HepG2 (cell line): ENCODE data around the gene TSEN34. TPM values are rescaled to one million over a fixed set of nuclear protein-coding genes. Genes with fewer than 3 reads are reported as not detected.
A peak's percentile ranks its signal among the peaks of the same experiment; 100 is the strongest.

Experiments used
- ARID3A ChIP-seq: IDR thresholded peaks from 2 replicates; pipeline ENCODE4 v1.6.1; 2012; ENCODE audit warnings: low read depth, low read length, improper control_type of control experiment
- GPN1 ChIP-seq: sonication (generic); formaldehyde crosslinking; IDR thresholded peaks from 2 replicates; pipeline ENCODE4 v1.5.1; 2020; ENCODE audit warnings: missing genetic modification reagents, borderline replicate concordance
- HOMEZ ChIP-seq: IDR thresholded peaks from 2 replicates; pipeline ENCODE4 v1.6.1; 2016; ENCODE audit warnings: low read depth
- KDM3A ChIP-seq: IDR thresholded peaks from 2 replicates; pipeline ENCODE4 v1.6.1; 2018; ENCODE audit warnings: low read depth, missing compliant biosample characterization
- LRRFIP1 ChIP-seq: sonication (generic); formaldehyde crosslinking; conservative IDR thresholded peaks from 2 replicates; pipeline ENCODE4 v1.4.0; 2020; ENCODE audit warnings: missing genetic modification reagents
- MIER3 ChIP-seq: IDR thresholded peaks from 2 replicates; pipeline ENCODE4 v1.6.1; 2016; ENCODE audit warnings: missing compliant biosample characterization, borderline replicate concordance
- MXD4 ChIP-seq: IDR thresholded peaks from 2 replicates; pipeline ENCODE4 v1.6.1; 2016; ENCODE audit warnings: mild to moderate bottlenecking, missing biosample characterization, missing genetic modification reagents
- PAXIP1 ChIP-seq: sonication (generic); formaldehyde crosslinking; conservative IDR thresholded peaks from 2 replicates; pipeline ENCODE4 v1.4.0; 2020; ENCODE audit warnings: mild to moderate bottlenecking, missing genetic modification reagents, moderate library complexity
- SALL2 ChIP-seq: sonication (generic); formaldehyde crosslinking; IDR thresholded peaks from 2 replicates; pipeline ENCODE4 v1.8.1; 2023; ENCODE audit warnings: mild to moderate bottlenecking, missing genetic modification reagents, inconsistent platforms
- SIN3B ChIP-seq: fragments of 150-350 bp; IDR thresholded peaks from 2 replicates; pipeline ENCODE4 v1.6.1; 2014; ENCODE audit warnings: low read length
- SOX13 ChIP-seq, 3 experiments: fragments of 450-650 bp in 1 of 3; sonication (generic) in 1 of 3; formaldehyde crosslinking in 1 of 3; IDR thresholded peaks in 2 of 3; conservative IDR thresholded peaks in 1 of 3; 2 replicates each; pipeline versions ENCODE4 v1.5.0 to v1.6.1; 2016 to 2020; ENCODE audit warnings: antibody characterized with exemption in 1 of 3, mild to moderate bottlenecking in 1 of 3, missing compliant biosample characterization in 1 of 3, missing genetic modification reagents in 1 of 3, moderate library complexity in 1 of 3
- TOPORS ChIP-seq: sonication (generic); formaldehyde crosslinking; IDR thresholded peaks from 2 replicates; pipeline ENCODE4 v1.8.0; 2023; ENCODE audit warnings: mild to moderate bottlenecking, missing genetic modification reagents
- ZBTB20 ChIP-seq: sonication (generic); formaldehyde crosslinking; IDR thresholded peaks from 2 replicates; pipeline ENCODE4 v1.8.1; 2023; ENCODE audit warnings: missing genetic modification reagents, low read depth, mild to moderate bottlenecking, borderline replicate concordance
- ZBTB7A ChIP-seq: sonication (generic); formaldehyde crosslinking; IDR thresholded peaks from 2 replicates; pipeline ENCODE4 v1.8.0; 2022; ENCODE audit warnings: mild to moderate bottlenecking, missing genetic modification reagents
- ZKSCAN5 ChIP-seq: sonication (generic); formaldehyde crosslinking; IDR thresholded peaks from 2 replicates; pipeline ENCODE4 v1.5.1; 2020; ENCODE audit warnings: mild to moderate bottlenecking, missing genetic modification reagents
- ZNF225 ChIP-seq: sonication (generic); formaldehyde crosslinking; IDR thresholded peaks from 2 replicates; pipeline ENCODE4 v1.4.0; 2020; ENCODE audit warnings: mild to moderate bottlenecking, missing genetic modification reagents
- ZNF275 ChIP-seq: sonication (generic); formaldehyde crosslinking; IDR thresholded peaks from 2 replicates; pipeline ENCODE4 v1.8.0; 2022; ENCODE audit warnings: missing genetic modification reagents, mild to moderate bottlenecking, inconsistent platforms, borderline replicate concordance
- ZNF709 ChIP-seq: sonication (generic); formaldehyde crosslinking; IDR thresholded peaks from 2 replicates; pipeline ENCODE4 v1.5.0; 2020; ENCODE audit warnings: mild to moderate bottlenecking, missing genetic modification reagents
- polyA plus RNA-seq, 8 experiments: library from polyadenylated mRNA; depleted of rRNA in 3 of 8; stranded (reverse) in 7 of 8; unstranded in 1 of 8; fragments of >200 nt; fragmentation: Illumina TruSeq in 4 of 8; extraction: Trizol in 4 of 8; gene quantifications; 2 replicates each; pipeline versions ENCODE4 v1.2.1 to v1.2.3, GENCODE V29; 2011 to 2016; ENCODE audit warnings: low read depth in 4 of 8, missing spikeins in 1 of 8, mixed read lengths in 1 of 8; ENCODE audit not compliant: insufficient read depth in 1 of 8
- total RNA-seq, 5 experiments: library from RNA; depleted of rRNA; stranded (reverse); fragments of >200 nt; fragmentation: Illumina TruSeq; extraction: Trizol; gene quantifications; 2 replicates each; pipeline ENCODE4 v1.2.3, GENCODE V29; 2016; ENCODE audit warnings: low read depth in 1 of 5

Gene TSEN34
- total and polyA plus RNA-seq, 2 of the 13 experiments (the other 11 are each of a cell fraction or from before 2014, with no cell fraction given), result 55.1 to 65.4 TPM

- TF ChIP-seq PAXIP1 (CRISPR knock-in tag) (peak; percentile 78), ZBTB7A (CRISPR knock-in tag) (peak; percentile 76), LRRFIP1 (CRISPR knock-in tag) (no peak), ZKSCAN5 (CRISPR knock-in tag) (0 out of 2 replicates have a peak, but pooled peaks have one; percentile 51), MIER3 (peak; percentile 95), SALL2 (CRISPR knock-in tag) (0 out of 2 replicates have a peak, but pooled peaks have one; percentile 56), ZNF709 (CRISPR knock-in tag) (no peak), MXD4 (peak; percentile 39; the same call in 1 of the 2 replicates), GPN1 (no peak), HOMEZ (peak; percentile 48; the same call in 1 of the 2 replicates), ARID3A (peak; percentile 73), SIN3B (no peak), ZNF225 (no peak), ZNF275 (CRISPR knock-in tag) (no peak), ZBTB20 (CRISPR knock-in tag) (peak; percentile 3; the same call in 1 of the 2 replicates), TOPORS (no peak), KDM3A (CRISPR knock-in tag) (0 out of 2 replicates have a peak, but pooled peaks have one; percentile 28), SOX13 (IDR thresholded peaks at IDR 0.05) (no peak), SOX13 (CRISPR knock-in tag; conservative IDR thresholded peaks at IDR 0.05 in 1 of 2, IDR thresholded peaks at IDR 0.05 in 1 of 2) (peak in 1 of 2 experiments; percentile 86; a peak in 2 of 4 replicates)
Measured at GRCh38 chr19:54209811-54210494, 18.8 kb downstream of the TSEN34 start (continued).
